Muscle of leg (tissue), 16 donors: Measurements from ENCODE around the gene FCRL6. TPM values are rescaled to one million over a fixed set of nuclear protein-coding genes. Genes with fewer than 3 reads are reported as not detected.

ENCODE experiments used
- DNase-seq: peaks from one replicate; pipeline ENCODE4 v3.0.0; 2013
- H3K27ac ChIP-seq: one replicate; pipeline ENCODE4 v1.5.1; 2013; ENCODE audit warnings: mild to moderate bottlenecking, low read length, control low read depth
- H3K27me3 ChIP-seq: one replicate; pipeline ENCODE4 v1.6.1; 2013; ENCODE audit warnings: low read length; ENCODE audit not compliant: control insufficient read depth, insufficient read depth
- H3K36me3 ChIP-seq: one replicate; pipeline ENCODE4 v1.6.1; 2013; ENCODE audit warnings: low read length; ENCODE audit not compliant: control insufficient read depth, insufficient read depth
- H3K4me1 ChIP-seq: one replicate; pipeline ENCODE4 v1.6.1; 2013; ENCODE audit warnings: low read length; ENCODE audit not compliant: control insufficient read depth, insufficient read depth
- H3K4me3 ChIP-seq: one replicate; pipeline ENCODE4 v1.5.1; 2013; ENCODE audit warnings: low read length, control low read depth
- H3K9me3 ChIP-seq: replicated peaks from 2 replicates; pipeline ENCODE4 v1.6.1; 2013; ENCODE audit warnings: low read depth, low read length; ENCODE audit not compliant: control insufficient read depth
- WGBS: methylation state at CpG from one replicate; pipeline ENCODE4 v1.1.5; 2013; ENCODE audit warnings: missing lambda C conversion rate; ENCODE audit not compliant: insufficient coverage; 5-methylcytosine and 5-hydroxymethylcytosine counted together
- long read RNA-seq, 11 donors: transcript quantifications; one replicate each; lab custom pipeline, GENCODE V29; 2026
- polyA plus RNA-seq, 8 donors: library from polyadenylated mRNA; unstranded; fragments of 120-200 nt; gene quantifications; one replicate each; pipeline versions ENCODE4 v1.2.1 to v1.2.3, GENCODE V29; 2013; ENCODE audit warnings: inconsistent platforms in 1 of 8, low replicate concordance in 1 of 8; ENCODE audit not compliant: insufficient read length in 8 of 8, insufficient read depth in 1 of 8
- total RNA-seq: library from RNA; stranded (reverse); fragments of 120-200 nt; gene quantifications from one replicate; pipeline ENCODE4 v1.2.4, GENCODE V29; 2013

Gene FCRL6, protein sequence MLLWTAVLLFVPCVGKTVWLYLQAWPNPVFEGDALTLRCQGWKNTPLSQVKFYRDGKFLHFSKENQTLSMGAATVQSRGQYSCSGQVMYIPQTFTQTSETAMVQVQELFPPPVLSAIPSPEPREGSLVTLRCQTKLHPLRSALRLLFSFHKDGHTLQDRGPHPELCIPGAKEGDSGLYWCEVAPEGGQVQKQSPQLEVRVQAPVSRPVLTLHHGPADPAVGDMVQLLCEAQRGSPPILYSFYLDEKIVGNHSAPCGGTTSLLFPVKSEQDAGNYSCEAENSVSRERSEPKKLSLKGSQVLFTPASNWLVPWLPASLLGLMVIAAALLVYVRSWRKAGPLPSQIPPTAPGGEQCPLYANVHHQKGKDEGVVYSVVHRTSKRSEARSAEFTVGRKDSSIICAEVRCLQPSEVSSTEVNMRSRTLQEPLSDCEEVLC
- total RNA-seq (not detected), polyA plus RNA-seq (under 1 TPM in 4 of 8 donors, not detected in 4; 0.08 to 0.17 (median 0.11) TPM)
- long read RNA-seq, donor 1: 0 reads
- long read RNA-seq, donor 2: 0 reads
- long read RNA-seq, donor 3: 0 reads
- long read RNA-seq, donor 4: 0 reads
- long read RNA-seq, donor 5: 0 reads
- long read RNA-seq, donor 6: 0 reads
- long read RNA-seq, donor 7: 0 reads
- long read RNA-seq, donor 8: 0 reads
- long read RNA-seq, donor 9: 0 reads
- long read RNA-seq, donor 10: 0 reads
- long read RNA-seq, donor 11: 0 reads

- H3K4me1 ChIP-seq: peaks cover 3% of the 10 kb centered on the region
- peaks cover 9% of the 10 kb centered on the region for H3K27me3 ChIP-seq
- no peak within 1 kb of the TSS for H3K27ac ChIP-seq
- no peak within 1 kb of the TSS for H3K4me3 ChIP-seq
- no peaks in the 10 kb centered on the region for H3K9me3 ChIP-seq
- H3K36me3 ChIP-seq: no peaks in the 10 kb centered on the region
- WGBS: 72% methylated on average over 5 of the region's 8 CpGs
- no peak for DNase-seq
Observed at GRCh38 chr1:159802111-159802510, at the start of gene FCRL6. Gene FCRL6 (plus strand): TSS chr1:159802360. CDS start chr1:159802425, 65 bp downstream.

- no peaks in the 10 kb centered on the region for H3K4me1 ChIP-seq
- no peak overlapping the region for H3K4me3 ChIP-seq
- no peak overlapping the region for H3K27ac ChIP-seq
- DNase-seq: no peak
- no peaks in the 10 kb centered on the region for H3K9me3 ChIP-seq
- no peaks in the 10 kb centered on the region for H3K36me3 ChIP-seq
- H3K27me3 ChIP-seq: no peaks in the 10 kb centered on the region
- WGBS: 79% methylated on average over 2 of the region's 4 CpGs
Observed at GRCh38 chr1:159753386-159753785, 48.8 kb upstream of the FCRL6 start.

GRCh38 chr1:159755451-159756007 is 46.6 kb upstream of the FCRL6 start:
- no peaks in the 10 kb centered on the region for H3K27me3 ChIP-seq
- no peaks in the 10 kb centered on the region for H3K36me3 ChIP-seq
- no peak overlapping the region for H3K27ac ChIP-seq
- WGBS: no CpG with 5 or more reads among the region's 3 CpGs
- DNase-seq: no peak
- no peak overlapping the region for H3K4me3 ChIP-seq
- no peaks in the 10 kb centered on the region for H3K4me1 ChIP-seq
- H3K9me3 ChIP-seq: no peaks in the 10 kb centered on the region

GRCh38 chr1:159756397-159756796 is 45.8 kb upstream of the FCRL6 start:
- peak; percentile 34 for DNase-seq
- no peaks in the 10 kb centered on the region for H3K9me3 ChIP-seq
- H3K27me3 ChIP-seq: no peaks in the 10 kb centered on the region
- H3K4me3 ChIP-seq: no peak overlapping the region
- H3K4me1 ChIP-seq: no peaks in the 10 kb centered on the region
- H3K36me3 ChIP-seq: no peaks in the 10 kb centered on the region
- H3K27ac ChIP-seq: no peak overlapping the region

GRCh38 chr1:159763686-159764085 is 38.5 kb upstream of the FCRL6 start:
- H3K27me3 ChIP-seq: no peaks in the 10 kb centered on the region
- H3K4me1 ChIP-seq: no peaks in the 10 kb centered on the region
- no peak overlapping the region for H3K4me3 ChIP-seq
- no peak overlapping the region for H3K27ac ChIP-seq
- H3K36me3 ChIP-seq: no peaks in the 10 kb centered on the region
- no peak for DNase-seq
- H3K9me3 ChIP-seq: no peaks in the 10 kb centered on the region
- WGBS: no CpG with 5 or more reads among the region's 1 CpG

GRCh38 chr1:159765806-159766205 is 36.4 kb upstream of the FCRL6 start:
- Histone ChIP-seq H3K27ac (no peak overlapping the region), H3K4me1 (no peaks in the 10 kb centered on the region), H3K27me3 (no peaks in the 10 kb centered on the region), H3K4me3 (no peak overlapping the region), H3K36me3 (no peaks in the 10 kb centered on the region), H3K9me3 (no peaks in the 10 kb centered on the region)
- 100% methylated on average over 2 of the region's 3 CpGs for WGBS
- DNase-seq: no peak

GRCh38 chr1:159771127-159771895 is 30.8 kb upstream of the FCRL6 start:
- no CpG with 5 or more reads among the region's 2 CpGs for WGBS
- Histone ChIP-seq H3K4me3 (no peak overlapping the region), H3K4me1 (no peaks in the 10 kb centered on the region), H3K27me3 (no peaks in the 10 kb centered on the region), H3K9me3 (no peaks in the 10 kb centered on the region), H3K27ac (no peak overlapping the region), H3K36me3 (no peaks in the 10 kb centered on the region)
- no peak for DNase-seq

DNA sequence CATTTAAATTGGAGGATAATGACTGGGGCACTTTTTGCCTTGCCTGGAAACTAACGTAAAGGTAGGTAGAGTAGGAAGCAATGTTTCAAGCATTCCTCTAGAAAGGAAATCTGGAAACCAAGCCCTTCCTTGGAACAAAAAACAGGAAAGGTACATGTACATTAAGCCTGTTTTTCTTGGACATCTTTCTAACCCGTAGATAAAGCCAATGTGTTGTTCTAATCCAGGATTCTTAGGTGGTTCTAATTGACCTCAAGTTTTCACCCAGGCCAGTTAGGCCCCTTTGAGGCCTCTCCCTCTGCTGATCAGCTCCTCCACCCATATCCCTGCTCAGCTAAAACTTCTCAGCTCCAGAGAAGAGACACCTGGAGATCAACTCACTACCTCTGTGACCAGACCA is 27.7 kb upstream of the FCRL6 start:
- H3K4me1 ChIP-seq: no peaks in the 10 kb centered on the region
- H3K4me3 ChIP-seq: no peak overlapping the region
- no peaks in the 10 kb centered on the region for H3K27me3 ChIP-seq
- no CpG with 5 or more reads among the region's 2 CpGs for whole genome bisulfite sequencing
- no peak overlapping the region for H3K27ac ChIP-seq
- H3K9me3 ChIP-seq: no peaks in the 10 kb centered on the region
- no peak for DNase-seq
- H3K36me3 ChIP-seq: no peaks in the 10 kb centered on the region

DNA sequence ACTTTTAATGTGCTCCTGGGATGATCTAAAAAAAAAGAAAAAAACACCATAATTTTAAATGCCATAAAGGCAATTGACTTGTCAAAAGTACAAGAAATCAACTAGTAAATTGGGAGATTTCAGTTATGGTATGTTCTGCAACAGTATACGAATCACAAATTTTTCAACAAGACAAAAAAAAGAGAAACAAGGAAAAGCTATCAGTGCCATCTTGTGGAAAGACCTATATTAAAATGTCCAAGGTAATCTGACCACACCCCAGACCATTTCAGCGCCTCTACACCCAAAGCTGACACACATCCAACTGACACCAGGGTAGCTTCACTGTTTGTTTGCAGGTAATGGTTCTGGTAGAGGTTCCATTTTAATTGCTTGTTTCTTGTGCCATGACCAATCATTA is 26.4 kb upstream of the FCRL6 start:
- Histone ChIP-seq H3K9me3 (no peaks in the 10 kb centered on the region), H3K36me3 (no peaks in the 10 kb centered on the region), H3K27ac (no peak overlapping the region), H3K4me1 (peaks cover 2% of the 10 kb centered on the region), H3K27me3 (no peaks in the 10 kb centered on the region), H3K4me3 (no peak overlapping the region)
- no peak for DNase-seq
- WGBS: no CpG with 5 or more reads among the region's 2 CpGs

- H3K4me1 ChIP-seq: peaks cover 9% of the 10 kb centered on the region
- DNase-seq: no peak
- H3K4me3 ChIP-seq: no peak overlapping the region
- no peaks in the 10 kb centered on the region for H3K36me3 ChIP-seq
- no peak overlapping the region for H3K27ac ChIP-seq
- H3K27me3 ChIP-seq: no peaks in the 10 kb centered on the region
- 100% methylated on average over 1 of the region's 4 CpGs for WGBS
- no peaks in the 10 kb centered on the region for H3K9me3 ChIP-seq
Observed at GRCh38 chr1:159778266-159778665, 23.9 kb upstream of the FCRL6 start.
